Esophagus muscularis mucosa (tissue), 4 donors: Measurements from ENCODE around the gene BICD1. TPM values are rescaled to one million over a fixed set of nuclear protein-coding genes. Genes with fewer than 3 reads are reported as not detected.
A peak's percentile ranks its signal among the peaks of the same experiment; 100 is the strongest.

Experiments used
- DNase-seq: peaks from one replicate; pipeline ENCODE4 v3.0.0-alpha.2; 2017; ENCODE audit errors: extremely low spot score
- H3K27ac ChIP-seq, 4 donors: fragments of 200-600 bp; sonication (generic); replicated peaks in 1 of 4; 1 replicate in 3 of 4; 2 replicates in 1 of 4; pipeline ENCODE4 v1.5.1; 2016 to 2019; ENCODE audit warnings: mild to moderate bottlenecking in 1 of 4
- H3K27me3 ChIP-seq, 4 donors: fragments of 200-600 bp; sonication (generic); one replicate each; pipeline versions ENCODE4 v1.5.1 to v1.6.0; 2016 to 2019
- H3K36me3 ChIP-seq, 4 donors: fragments of 200-600 bp; sonication (generic); one replicate each; pipeline ENCODE4 v1.5.1; 2016 to 2019
- H3K4me1 ChIP-seq, 4 donors: fragments of 200-600 bp; sonication (generic); one replicate each; pipeline ENCODE4 v1.5.1; 2016 to 2019
- H3K4me3 ChIP-seq, 4 donors: fragments of 200-600 bp; sonication (generic); 1 replicate in 2 of 4; 2 replicates in 2 of 4; pipeline ENCODE4 v1.5.1; 2016 to 2019; ENCODE audit warnings: mild to moderate bottlenecking in 4 of 4, moderate library complexity in 1 of 4
- H3K9me3 ChIP-seq, 4 donors: fragments of 200-600 bp; sonication (generic); 1 replicate in 3 of 4; 2 replicates in 1 of 4; pipeline ENCODE4 v1.5.1; 2016 to 2019
- CTCF ChIP-seq, 3 experiments: fragments of 200-600 bp in 2 of 3; fragments of 450-650 bp in 1 of 3; sonication (generic) in 2 of 3; IDR thresholded peaks; one replicate each; pipeline ENCODE4 v1.5.1; 2017 to 2019; ENCODE audit warnings: antibody characterized with exemption in 3 of 3, mild to moderate bottlenecking in 2 of 3, moderate library complexity in 1 of 3
- EP300 ChIP-seq: sonication (generic); formaldehyde crosslinking; IDR thresholded peaks from one replicate; pipeline ENCODE4 v1.6.1; 2017; ENCODE audit warnings: antibody characterized with exemption
- POLR2A ChIP-seq: fragments of 450-650 bp; IDR thresholded peaks from one replicate; pipeline ENCODE4 v1.6.1; 2017; ENCODE audit warnings: antibody characterized with exemption, moderate library complexity, mild to moderate bottlenecking, low read depth
- POLR2AphosphoS5 ChIP-seq, 2 donors: sonication (generic); formaldehyde crosslinking; IDR thresholded peaks; one replicate each; pipeline ENCODE4 v1.6.1; 2017; ENCODE audit warnings: antibody characterized with exemption in 2 of 2
- WGBS: methylation state at CpG from one replicate; pipeline ENCODE4 v1.1.5; 2018; 5-methylcytosine and 5-hydroxymethylcytosine counted together
- intact Hi-C: fragments of 100-400 bp; cut with DNase I; formaldehyde crosslinking; loops from one replicate; pipeline ENCODE4 v1.15.1; 2023
- total RNA-seq, 4 donors: library from RNA; depleted of rRNA; stranded (reverse); fragments of >200 nt; gene quantifications; one replicate each; pipeline versions ENCODE4 v1.1.0 to v1.2.1, GENCODE V29; 2016

BICD1 gene
- total RNA-seq, 4 donors from 2014 or later = 6.8 to 14.1 (median 10.2) TPM

GRCh38 chr12:32379213-32379612 lies 272.6 kb downstream of the BICD1 start:
- no peaks in the 10 kb centered on the region for H3K4me1 ChIP-seq
- DNase-seq = no peak
- intact Hi-C loops = no loop called here
- H3K9me3 ChIP-seq = no peaks in the 10 kb centered on the region
- H3K27me3 ChIP-seq = no peaks in the 10 kb centered on the region
- H3K36me3 ChIP-seq = no peaks in the 10 kb centered on the region
- H3K27ac ChIP-seq = no peak overlapping the region
- TF ChIP-seq CTCF (IDR thresholded peaks at IDR 0.05) = no peak
- TF ChIP-seq POLR2AphosphoS5 (IDR thresholded peaks at IDR 0.05) = no peak
- no peak for TF ChIP-seq EP300
- TF ChIP-seq POLR2A = no peak
- H3K4me3 ChIP-seq = no peak overlapping the region
- 85% methylated on average over 10 of the region's 10 CpGs for WGBS

- Histone ChIP-seq H3K27me3 (no peaks in the 10 kb centered on the region), H3K4me1 (no peaks in the 10 kb centered on the region), H3K36me3 (no peaks in the 10 kb centered on the region), H3K4me3 (no peak overlapping the region), H3K9me3 (no peaks in the 10 kb centered on the region), H3K27ac (no peak overlapping the region)
- no peak for TF ChIP-seq POLR2A
- intact Hi-C loops = no loop called here
- DNase-seq = no peak
- 93% methylated on average over 8 of the region's 8 CpGs for WGBS
These were observed 273.0 kb downstream of the BICD1 start for GRCh38 chr12:32379667-32380066.

- Histone ChIP-seq H3K27me3 (no peaks in the 10 kb centered on the region), H3K4me3 (no peak overlapping the region), H3K4me1 (no peaks in the 10 kb centered on the region), H3K27ac (no peak overlapping the region), H3K9me3 (no peaks in the 10 kb centered on the region), H3K36me3 (no peaks in the 10 kb centered on the region)
- 73% methylated on average over 2 of the region's 2 CpGs for WGBS
- no peak for DNase-seq
- intact Hi-C loops = no loop called here
- TF ChIP-seq CTCF (IDR thresholded peaks at IDR 0.05) (no peak), POLR2AphosphoS5 (IDR thresholded peaks at IDR 0.05) (no peak), POLR2A (no peak), EP300 (no peak)
These were observed 275.6 kb downstream of the BICD1 start for GRCh38 chr12:32382226-32382625.

GRCh38 chr12:32390572-32391219 lies 284.0 kb downstream of the BICD1 start:
- H3K4me1 ChIP-seq = peaks cover 0 to 10% (median 5%) of the 10 kb centered on the region in 4 donors
- H3K27me3 ChIP-seq = peaks cover 0 to 16% (median 0%) of the 10 kb centered on the region in 4 donors
- no peaks in the 10 kb centered on the region for H3K36me3 ChIP-seq
- intact Hi-C loops = no loop called here
- WGBS = 58% methylated on average over 22 of the region's 47 CpGs
- H3K27ac ChIP-seq = no peak overlapping the region
- no peak for TF ChIP-seq EP300
- no peak for TF ChIP-seq CTCF (IDR thresholded peaks at IDR 0.05)
- no peak for TF ChIP-seq POLR2A
- no peak for TF ChIP-seq POLR2AphosphoS5 (IDR thresholded peaks at IDR 0.05)
- no peaks in the 10 kb centered on the region for H3K9me3 ChIP-seq
- DNase-seq = no peak
- H3K4me3 ChIP-seq = peak overlapping the region; percentile 45 to 58 (median 50)

GRCh38 chr12:32395026-32395425 lies 288.4 kb downstream of the BICD1 start:
- Histone ChIP-seq H3K36me3 (no peaks in the 10 kb centered on the region), H3K9me3 (no peaks in the 10 kb centered on the region), H3K27ac (no peak overlapping the region), H3K4me3 (no peak overlapping the region), H3K4me1 (peaks cover 5 to 23% (median 19%) of the 10 kb centered on the region in 4 donors), H3K27me3 (peaks cover 0 to 2% (median 0%) of the 10 kb centered on the region in 4 donors)
- TF ChIP-seq POLR2AphosphoS5 (IDR thresholded peaks at IDR 0.05) = no peak
- no peak for TF ChIP-seq POLR2A
- no peak for TF ChIP-seq CTCF (IDR thresholded peaks at IDR 0.05)
- intact Hi-C loops = loop anchor here (5.0 kb wide), 1 partner anchor 57 kb away; no protein-coding TSS in a partner anchor
- no peak for DNase-seq
